Calu3 (cell line): Measurements from ENCODE around the gene GTF2F2. TPM values are rescaled to one million over a fixed set of nuclear protein-coding genes. Genes with fewer than 3 reads are reported as not detected.

ENCODE experiments used
- BruUV-seq: library from RNA; stranded (reverse); fragments of 400-500 nt; replicated peaks from 2 replicates; lab custom pipeline; 2021; lab: Mats Ljungman, UMichigan
- CTCF ChIA-PET: fragments of 300-600 bp; sonication (Branson Sonifier 250); formaldehyde crosslinking; loops from one replicate; lab custom pipeline; 2022; ENCODE audit warnings: antibody characterized with exemption; lab: Charles Lee
- DNase-seq: peaks from one replicate; pipeline ENCODE4 v3.0.0; 2022
- H3K27ac Mint-ChIP-seq: one replicate; pipeline ENCODE4 v1.8.0; 2022; ENCODE audit warnings: mixed read lengths; ENCODE audit not compliant: unreplicated experiment
- H3K27me3 Mint-ChIP-seq: one replicate; pipeline ENCODE4 v1.8.0; 2022; ENCODE audit warnings: mixed read lengths; ENCODE audit not compliant: unreplicated experiment
- H3K36me3 Mint-ChIP-seq: one replicate; pipeline ENCODE4 v1.8.0; 2022; ENCODE audit warnings: mild to moderate bottlenecking, moderate library complexity, mixed read lengths; ENCODE audit not compliant: insufficient read depth, unreplicated experiment
- H3K4me1 Mint-ChIP-seq: one replicate; pipeline ENCODE4 v1.8.0; 2022; ENCODE audit warnings: mild to moderate bottlenecking, low read depth, mixed read lengths; ENCODE audit not compliant: unreplicated experiment
- H3K4me3 Mint-ChIP-seq: one replicate; pipeline ENCODE4 v1.8.0; 2022; ENCODE audit warnings: mild to moderate bottlenecking, low read depth, moderate library complexity, mixed read lengths; ENCODE audit not compliant: unreplicated experiment
- H3K9me3 Mint-ChIP-seq: one replicate; pipeline ENCODE4 v1.8.0; 2022; ENCODE audit warnings: low read depth, mixed read lengths; ENCODE audit not compliant: unreplicated experiment
- CTCF ChIP-seq: fragments of 200-600 bp; IDR thresholded peaks from one replicate; pipeline ENCODE4 v1.8.0; 2022; ENCODE audit warnings: antibody characterized with exemption; ENCODE audit not compliant: unreplicated experiment
- intact Hi-C: fragments of 100-400 bp; cut with micrococcal nuclease; formaldehyde crosslinking; loops from one replicate; pipeline ENCODE4 v1.10.0; 2022; ENCODE audit not compliant: unreplicated experiment
- total RNA-seq: library from RNA; stranded (reverse); gene quantifications from 2 replicates; pipeline ENCODE4 v1.2.3, GENCODE V29; 2022

The GTF2F2 gene
- total RNA-seq, 1 experiment from 2014 or later: 23.9 TPM

GRCh38 chr13:45300190-45300985, 180.1 kb downstream of the GTF2F2 start:
- intact Hi-C loops: no loop called here
- TF ChIP-seq CTCF: no peak

GRCh38 chr13:45301263-45301662, 181.0 kb downstream of the GTF2F2 start:
- Mint-ChIP-seq H3K4me3 (no peak overlapping the region), H3K4me1 (peaks cover 7% of the 10 kb centered on the region), H3K36me3 (peaks cover 19% of the 10 kb centered on the region), H3K27me3 (no peaks in the 10 kb centered on the region), H3K27ac (no peak overlapping the region), H3K9me3 (no peaks in the 10 kb centered on the region)
- intact Hi-C loops: no loop called here
- CTCF ChIA-PET: no interaction called here
- no TSS peak for BruUV-seq
- no peak for DNase-seq
- TF ChIP-seq CTCF: no peak

More at GRCh38 chr13:45300190-45300985, 180.1 kb downstream of the GTF2F2 start:
- CTCF ChIA-PET: no interaction called here
- H3K4me3 Mint-ChIP-seq: no peak overlapping the region
- H3K4me1 Mint-ChIP-seq: peaks cover 8% of the 10 kb centered on the region
- no peak for DNase-seq
- peaks cover 19% of the 10 kb centered on the region for H3K36me3 Mint-ChIP-seq
- BruUV-seq: no TSS peak
- no peaks in the 10 kb centered on the region for H3K27me3 Mint-ChIP-seq
- H3K9me3 Mint-ChIP-seq: no peaks in the 10 kb centered on the region
- H3K27ac Mint-ChIP-seq: no peak overlapping the region

DNA sequence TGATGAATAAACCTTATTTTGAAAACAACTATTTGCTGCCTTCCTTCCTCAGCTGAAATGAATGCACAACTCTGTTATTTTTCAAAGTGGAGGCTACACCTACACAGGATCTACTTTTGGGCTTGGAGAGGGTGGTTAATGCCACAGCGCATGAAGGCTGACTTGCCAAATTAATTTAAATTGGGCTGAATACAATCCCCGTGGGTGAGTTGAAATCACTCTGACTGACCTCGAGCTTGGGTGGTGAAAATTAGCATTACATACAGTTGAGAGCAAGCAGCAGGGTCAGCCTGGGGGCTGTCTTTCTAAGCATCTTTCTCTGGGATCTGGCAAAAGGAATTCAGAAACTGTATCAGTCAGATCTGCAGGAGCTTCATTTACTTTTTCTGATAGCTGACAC, 182.2 kb downstream of the GTF2F2 start:
- no TSS peak for BruUV-seq
- Mint-ChIP-seq H3K4me1 (no peaks in the 10 kb centered on the region), H3K9me3 (no peaks in the 10 kb centered on the region), H3K36me3 (peaks cover 9% of the 10 kb centered on the region), H3K27me3 (no peaks in the 10 kb centered on the region), H3K27ac (no peak overlapping the region), H3K4me3 (no peak overlapping the region)
- TF ChIP-seq CTCF: no peak
- no peak for DNase-seq
- intact Hi-C loops: no loop called here
- CTCF ChIA-PET: interaction anchor here (0.6 kb wide), 1 partner anchor 394 kb away, joined by 3 read pairs; no protein-coding TSS in a partner anchor

- Mint-ChIP-seq H3K9me3 (no peaks in the 10 kb centered on the region), H3K36me3 (peaks cover 4% of the 10 kb centered on the region), H3K4me1 (no peaks in the 10 kb centered on the region), H3K27me3 (no peaks in the 10 kb centered on the region), H3K27ac (no peak overlapping the region), H3K4me3 (no peak overlapping the region)
- BruUV-seq: no TSS peak
- DNase-seq: no peak
- intact Hi-C loops: no loop called here
- no peak for TF ChIP-seq CTCF
- CTCF ChIA-PET: no interaction called here
Measured at GRCh38 chr13:45303026-45303425, 182.7 kb downstream of the GTF2F2 start.
